H1 (cell line): Measurements from ENCODE around the gene GALNT18. TPM values are rescaled to one million over a fixed set of nuclear protein-coding genes. Genes with fewer than 3 reads are reported as not detected.

ENCODE experiments used
- CTCF ChIA-PET: fragments of 300-600 bp; sonication (Branson Sonifier 250); formaldehyde crosslinking; loops from one replicate; lab custom pipeline; 2021; ENCODE audit not compliant: partially characterized antibody; lab: Charles Lee
- POLR2A ChIA-PET: fragments of 300-600 bp; sonication (Branson Sonifier 250); formaldehyde crosslinking; loops from one replicate; lab custom pipeline; 2021; ENCODE audit warnings: inconsistent platforms; ENCODE audit not compliant: partially characterized antibody; lab: Charles Lee
- DNase-seq, 2 experiments: peaks; one replicate each; pipeline versions ENCODE4 v3.0.0 to v3.0.0-alpha.2; 2010 to 2022; ENCODE audit warnings: low spot score in 2 of 2, low read depth in 1 of 2, mixed read lengths in 1 of 2
- FAIRE-seq: peaks from 2 replicates; lab custom pipeline; 2011; peaks lifted over from hg19 to GRCh38; lab: Jason Lieb, UNC
- H2AFZ ChIP-seq: 2 replicates; pipeline ENCODE4 v1.8.1; 2012; ENCODE audit warnings: low read length, inconsistent platforms
- H2AK5ac ChIP-seq: 2 replicates; pipeline ENCODE4 v1.6.1; 2013; ENCODE audit warnings: low read depth, low read length
- H2BK120ac ChIP-seq: replicated peaks from 2 replicates; pipeline ENCODE3; 2013; ENCODE audit warnings: low read depth, low read length, inconsistent platforms
- H2BK12ac ChIP-seq: 2 replicates; pipeline ENCODE4 v1.6.1; 2013; ENCODE audit warnings: low read depth, low read length
- H2BK15ac ChIP-seq: 2 replicates; pipeline ENCODE4 v1.6.1; 2013; ENCODE audit warnings: low read length
- H2BK20ac ChIP-seq: 2 replicates; pipeline ENCODE4 v1.6.1; 2013; ENCODE audit warnings: low read length
- H2BK5ac ChIP-seq: 2 replicates; pipeline ENCODE4 v1.6.1; 2013; ENCODE audit warnings: low read depth, low read length
- H3K14ac ChIP-seq: 2 replicates; pipeline ENCODE4 v1.6.1; 2013; ENCODE audit warnings: inconsistent platforms; ENCODE audit not compliant: insufficient read length
- H3K18ac ChIP-seq: 2 replicates; pipeline ENCODE4 v1.6.1; 2013; ENCODE audit warnings: low read length; ENCODE audit errors: extremely low read depth
- H3K23ac ChIP-seq: 2 replicates; pipeline ENCODE4 v1.6.1; 2013; ENCODE audit warnings: inconsistent platforms; ENCODE audit not compliant: insufficient read length
- H3K23me2 ChIP-seq: 2 replicates; pipeline ENCODE4 v1.6.1; 2013; ENCODE audit warnings: low read depth, low read length
- H3K27ac ChIP-seq: 2 replicates; pipeline ENCODE4 v1.6.1; 2011; ENCODE audit warnings: low read depth, low read length, inconsistent platforms
- H3K27me3 ChIP-seq, 4 experiments: replicated peaks in 1 of 4; 1 replicate in 1 of 4; 2 replicates in 3 of 4; pipeline versions ENCODE4 v1.6.1 to v1.8.1; 2011 to 2013; ENCODE audit warnings: low read length in 3 of 4, mild to moderate bottlenecking in 3 of 4, inconsistent platforms in 2 of 4, mixed read lengths in 2 of 4, moderate library complexity in 1 of 4; ENCODE audit not compliant: control insufficient read depth in 3 of 4, insufficient read depth in 3 of 4; ENCODE audit errors: extremely low read depth in 1 of 4
- H3K36me3 ChIP-seq, 4 experiments: 2 replicates each; pipeline versions ENCODE4 v1.6.1 to v1.8.1; 2011 to 2013; ENCODE audit warnings: mild to moderate bottlenecking in 4 of 4, low read length in 3 of 4, moderate library complexity in 2 of 4, control low read depth in 1 of 4, inconsistent platforms in 1 of 4; ENCODE audit not compliant: insufficient read depth in 4 of 4, control insufficient read depth in 2 of 4
- H3K4ac ChIP-seq: replicated peaks from 2 replicates; pipeline ENCODE3; 2013; ENCODE audit warnings: low read length, low read depth, mixed read lengths, inconsistent platforms; ENCODE audit not compliant: insufficient read length
- H3K4me1 ChIP-seq, 4 experiments: replicated peaks in 1 of 4; 1 replicate in 1 of 4; 2 replicates in 3 of 4; pipeline versions ENCODE4 v1.6.1 to v1.8.1; 2011 to 2013; ENCODE audit warnings: low read length in 3 of 4, inconsistent platforms in 2 of 4, mixed read lengths in 1 of 4; ENCODE audit not compliant: insufficient read depth in 4 of 4, control insufficient read depth in 3 of 4
- H3K4me2 ChIP-seq, 2 experiments: 2 replicates each; pipeline versions ENCODE4 v1.6.1 to v1.8.1; 2011 to 2013; ENCODE audit warnings: low read depth in 2 of 2, low read length in 2 of 2, control low read depth in 1 of 2, inconsistent platforms in 1 of 2, mild to moderate bottlenecking in 1 of 2; ENCODE audit not compliant: insufficient read depth in 1 of 2
- H3K4me3 ChIP-seq, 4 experiments: fragments of 200-600, 300-600 bp in 1 of 4; sonication (generic), shearing (Covaris generic), sonication (Bioruptor Twin) in 1 of 4; 2 replicates each; pipeline versions ENCODE4 v1.5.1 to v1.8.1; 2011 to 2016; ENCODE audit warnings: low read length in 4 of 4, low read depth in 3 of 4, control low read depth in 2 of 4, inconsistent platforms in 2 of 4, mild to moderate bottlenecking in 2 of 4, mixed read lengths in 1 of 4, moderate library complexity in 1 of 4; ENCODE audit not compliant: insufficient read depth in 2 of 4; ENCODE audit errors: extremely low read depth in 1 of 4
- H3K56ac ChIP-seq: replicated peaks from 2 replicates; pipeline ENCODE3; 2013; ENCODE audit warnings: low read depth, mild to moderate bottlenecking, mixed read lengths, low read length, inconsistent platforms; ENCODE audit not compliant: insufficient read length
- H3K79me1 ChIP-seq: 2 replicates; pipeline ENCODE4 v1.6.1; 2013; ENCODE audit warnings: low read depth, low read length, control low read depth
- H3K79me2 ChIP-seq, 2 experiments: 2 replicates each; pipeline versions ENCODE4 v1.6.1 to v1.8.1; 2012 to 2013; ENCODE audit warnings: low read length in 2 of 2, mild to moderate bottlenecking in 2 of 2, inconsistent platforms in 1 of 2; ENCODE audit not compliant: insufficient read depth in 2 of 2, control insufficient read depth in 1 of 2
- H3K9ac ChIP-seq, 4 experiments: replicated peaks in 1 of 4; 1 replicate in 1 of 4; 2 replicates in 3 of 4; pipeline versions ENCODE4 v1.6.1 to v1.8.1; 2011 to 2013; ENCODE audit warnings: low read depth in 3 of 4, low read length in 3 of 4, control low read depth in 2 of 4, mild to moderate bottlenecking in 2 of 4, moderate library complexity in 2 of 4, inconsistent platforms in 1 of 4; ENCODE audit errors: extremely low read depth in 1 of 4
- H3K9me3 ChIP-seq, 2 experiments: 2 replicates each; pipeline versions ENCODE4 v1.6.1 to v1.8.1; 2012 to 2013; ENCODE audit warnings: mild to moderate bottlenecking in 2 of 2, moderate library complexity in 2 of 2, control low read depth in 1 of 2, inconsistent platforms in 1 of 2, low read depth in 1 of 2, low read length in 1 of 2, mixed read lengths in 1 of 2; ENCODE audit not compliant: insufficient read depth in 2 of 2
- H4K20me1 ChIP-seq, 2 experiments: replicated peaks in 1 of 2; 2 replicates each; pipeline versions ENCODE3 to v1.8.1; 2011 to 2013; ENCODE audit warnings: inconsistent platforms in 2 of 2, low read length in 2 of 2, mild to moderate bottlenecking in 1 of 2; ENCODE audit not compliant: insufficient read depth in 2 of 2, control insufficient read depth in 1 of 2
- H4K5ac ChIP-seq: 2 replicates; pipeline ENCODE4 v1.6.1; 2013; ENCODE audit warnings: low read length, low read depth, mixed read lengths, inconsistent platforms; ENCODE audit not compliant: insufficient read length
- H4K8ac ChIP-seq: 2 replicates; pipeline ENCODE4 v1.8.0; 2013; ENCODE audit warnings: mild to moderate bottlenecking, moderate library complexity, low read length, inconsistent platforms; ENCODE audit not compliant: insufficient read depth; ENCODE audit errors: extremely low read depth
- H4K91ac ChIP-seq: replicated peaks from 2 replicates; pipeline ENCODE3; 2013; ENCODE audit warnings: low read length, mixed read lengths, inconsistent platforms; ENCODE audit not compliant: insufficient read length
- ATF2 ChIP-seq: IDR thresholded peaks from 2 replicates; pipeline ENCODE4 v1.6.1; 2012; ENCODE audit warnings: low read length, inconsistent platforms
- CTBP2 ChIP-seq: IDR thresholded peaks from 2 replicates; pipeline ENCODE4 v1.7.0; 2011; ENCODE audit warnings: borderline replicate concordance, mild to moderate bottlenecking, moderate library complexity, mixed read lengths, low read length; ENCODE audit not compliant: insufficient read depth, insufficient read length
- EZH2 ChIP-seq: fragments of 200-600 bp; sonication (generic); IDR thresholded peaks from 2 replicates; pipeline ENCODE4 v1.7.1; 2012; ENCODE audit warnings: low read depth, mild to moderate bottlenecking, moderate library complexity, low read length, inconsistent platforms; ENCODE audit not compliant: severe bottlenecking
- KDM1A ChIP-seq: fragments of 200-600, 300-600 bp; sonication (generic); IDR thresholded peaks from 2 replicates; pipeline ENCODE4 v1.7.1; 2016; ENCODE audit warnings: mild to moderate bottlenecking, low read length, borderline replicate concordance
- NANOG ChIP-seq: IDR thresholded peaks from 2 replicates; pipeline ENCODE4 v1.6.1; 2011; ENCODE audit warnings: low read length, low read depth, mild to moderate bottlenecking, inconsistent platforms; ENCODE audit not compliant: insufficient read depth, poor library complexity, severe bottlenecking
- RAD21 ChIP-seq, 2 experiments: IDR thresholded peaks in 1 of 2; conservative IDR thresholded peaks in 1 of 2; 2 replicates each; pipeline ENCODE4 v1.6.1; 2011; ENCODE audit warnings: low read depth in 2 of 2, low read length in 2 of 2, improper control_type of control experiment in 1 of 2, inconsistent platforms in 1 of 2, mild to moderate bottlenecking in 1 of 2, moderate library complexity in 1 of 2
- SP4 ChIP-seq: IDR thresholded peaks from 2 replicates; pipeline ENCODE4 v1.6.1; 2012; ENCODE audit warnings: low read length, inconsistent platforms
- SRF ChIP-seq: IDR thresholded peaks from 2 replicates; pipeline ENCODE4 v1.6.1; 2011; ENCODE audit warnings: mild to moderate bottlenecking, low read depth, low read length, moderate library complexity
- WGBS, 2 experiments: shearing (Covaris generic) in 1 of 2; methylation state at CpG; one replicate each; pipeline versions ENCODE4 v1.1.6 to v1.1.7; 2013 to 2015; ENCODE audit warnings: low lambda C conversion rate in 2 of 2, mixed read lengths in 2 of 2, inconsistent platforms in 1 of 2, low coverage in 1 of 2, missing lambda C conversion rate in 1 of 2; ENCODE audit not compliant: insufficient replicate concordance in 2 of 2, insufficient coverage in 1 of 2, insufficient read length in 1 of 2; ENCODE audit errors: extremely low coverage in 1 of 2, missing lambda C conversion rate in 1 of 2; 5-methylcytosine and 5-hydroxymethylcytosine counted together
- polyA plus RNA-seq, 7 experiments: library from polyadenylated mRNA; depleted of rRNA in 3 of 7; stranded (reverse) in 5 of 7; unstranded in 2 of 7; fragments of >200 nt in 5 of 7; fragments of 200-250 nt in 2 of 7; gene quantifications; 1 replicate in 5 of 7; 2 replicates in 1 of 7; 4 replicates in 1 of 7; pipeline versions ENCODE4 v1.2.1 to v1.2.3, GENCODE V29; 2011 to 2013; ENCODE audit warnings: missing spikeins in 2 of 7, mixed read lengths in 2 of 7
- total RNA-seq: library from RNA; stranded (reverse); fragmentation: NEBNext Ultra II Directional; extraction: Animal tissue kit (Norgen Biotek cat#: 25700); gene quantifications from 2 replicates; pipeline ENCODE4 v1.2.1, GENCODE V29; 2021
- TF ChIP-seq, protein P1 (sequence below), 3 experiments: IDR thresholded peaks; 1 replicate in 2 of 3; 2 replicates in 1 of 3; pipeline versions ENCODE4 v1.5.1 to v1.6.1; 2011; ENCODE audit warnings: low read length in 3 of 3, mild to moderate bottlenecking in 3 of 3, inconsistent platforms in 2 of 3, low read depth in 1 of 3, moderate library complexity in 1 of 3; ENCODE audit not compliant: insufficient read depth in 1 of 3; ENCODE audit errors: control extremely low read depth in 1 of 3

The GALNT18 gene
- total and polyA plus RNA-seq, 2 of the 8 experiments (the other 6 are each of a cell fraction or from before 2014, with no cell fraction given): 6.0 to 9.4 TPM

DNA sequence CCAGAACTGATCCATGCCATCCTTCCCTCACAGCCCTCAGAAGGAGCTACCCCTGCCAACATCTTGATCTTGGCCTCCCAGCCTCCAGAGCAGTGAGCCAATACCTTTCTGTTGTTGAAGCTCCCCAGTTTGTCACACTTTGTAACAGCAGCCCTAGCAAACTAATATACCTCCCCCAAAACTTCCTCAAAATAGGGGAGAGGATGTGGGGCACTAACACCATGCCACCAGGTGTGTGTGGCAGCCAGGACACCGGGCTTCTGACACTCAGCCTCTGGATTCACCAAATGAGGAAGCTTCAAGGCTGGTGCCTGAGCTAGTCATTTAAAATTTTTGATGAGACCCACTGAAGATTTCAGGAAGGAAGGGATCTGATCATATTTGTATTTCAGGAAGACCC lies 353.7 kb downstream of the GALNT18 start:
- H4K20me1 ChIP-seq: no peaks in the 10 kb centered on the region
- no peak for TF ChIP-seq KDM1A
- no peak for TF ChIP-seq NANOG
- no peak for TF ChIP-seq RAD21 (IDR thresholded peaks at IDR 0.05 in 1 of 2, conservative IDR thresholded peaks at IDR 0.05 in 1 of 2; ENCODE audit: low read depth in 2 of 2, low read length in 2 of 2)
- TF ChIP-seq ATF2: no peak
- no peak for TF ChIP-seq CTBP2
- TF ChIP-seq SP4: no peak
- no peak for TF ChIP-seq SRF
- TF ChIP-seq, protein P1, sequence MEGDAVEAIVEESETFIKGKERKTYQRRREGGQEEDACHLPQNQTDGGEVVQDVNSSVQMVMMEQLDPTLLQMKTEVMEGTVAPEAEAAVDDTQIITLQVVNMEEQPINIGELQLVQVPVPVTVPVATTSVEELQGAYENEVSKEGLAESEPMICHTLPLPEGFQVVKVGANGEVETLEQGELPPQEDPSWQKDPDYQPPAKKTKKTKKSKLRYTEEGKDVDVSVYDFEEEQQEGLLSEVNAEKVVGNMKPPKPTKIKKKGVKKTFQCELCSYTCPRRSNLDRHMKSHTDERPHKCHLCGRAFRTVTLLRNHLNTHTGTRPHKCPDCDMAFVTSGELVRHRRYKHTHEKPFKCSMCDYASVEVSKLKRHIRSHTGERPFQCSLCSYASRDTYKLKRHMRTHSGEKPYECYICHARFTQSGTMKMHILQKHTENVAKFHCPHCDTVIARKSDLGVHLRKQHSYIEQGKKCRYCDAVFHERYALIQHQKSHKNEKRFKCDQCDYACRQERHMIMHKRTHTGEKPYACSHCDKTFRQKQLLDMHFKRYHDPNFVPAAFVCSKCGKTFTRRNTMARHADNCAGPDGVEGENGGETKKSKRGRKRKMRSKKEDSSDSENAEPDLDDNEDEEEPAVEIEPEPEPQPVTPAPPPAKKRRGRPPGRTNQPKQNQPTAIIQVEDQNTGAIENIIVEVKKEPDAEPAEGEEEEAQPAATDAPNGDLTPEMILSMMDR (IDR thresholded peaks at IDR 0.05; ENCODE audit: control extremely low read depth in 1 of 3, insufficient read depth in 1 of 3, low read depth in 1 of 3, low read length in 3 of 3): no peak
- TF ChIP-seq EZH2: no peak
- no peak overlapping the region for H4K8ac ChIP-seq
- ChIA-PET POLR2A (no interaction called here), CTCF (interaction anchor here (0.6 to 2.6 kb wide), 14 partner anchors 9 to 1643 kb away, joined by 3 to 9 read pairs (median 4); no protein-coding TSS in a partner anchor)
- no peak overlapping the region for H4K91ac ChIP-seq
- no peaks in the 10 kb centered on the region for H3K79me2 ChIP-seq
- H2BK120ac ChIP-seq: no peak overlapping the region
- no peak overlapping the region for H2BK12ac ChIP-seq
- no peak overlapping the region for H3K23ac ChIP-seq
- FAIRE-seq (no peak), DNase-seq (no peak)
- no peaks in the 10 kb centered on the region for H3K23me2 ChIP-seq
- no peak overlapping the region for H2BK15ac ChIP-seq
- no peak overlapping the region for H3K4me3 ChIP-seq
- no peak overlapping the region for H3K14ac ChIP-seq
- no peak overlapping the region for H2BK20ac ChIP-seq
- H3K27me3 ChIP-seq: no peaks in the 10 kb centered on the region
- no peaks in the 10 kb centered on the region for H3K4me1 ChIP-seq
- H3K27ac ChIP-seq: no peak overlapping the region
- H3K9me3 ChIP-seq: no peaks in the 10 kb centered on the region
- no peak overlapping the region for H2AK5ac ChIP-seq
- no peak overlapping the region for H2BK5ac ChIP-seq
- no peak overlapping the region for H2AFZ ChIP-seq
- H3K56ac ChIP-seq: no peak overlapping the region
- H3K18ac ChIP-seq: no peak overlapping the region
- no peaks in the 10 kb centered on the region for H3K79me1 ChIP-seq
- H3K36me3 ChIP-seq: no peaks in the 10 kb centered on the region; a peak in 1 of 8 replicates
- H3K4me2 ChIP-seq: no peak overlapping the region
- H3K9ac ChIP-seq: no peak overlapping the region
- 31% methylated on average over 1 of the region's 1 CpG; no CpG with 5 or more reads in 1 of the 2 experiments for WGBS, 2 experiments
- no peak overlapping the region for H4K5ac ChIP-seq
- H3K4ac ChIP-seq: no peak overlapping the region
